Lower lobe of right lung (tissue), 2 donors: Measurements from ENCODE around the gene KLF16. TPM values are rescaled to one million over a fixed set of nuclear protein-coding genes. Genes with fewer than 3 reads are reported as not detected.

Source experiments
- ATAC-seq, 2 donors: fragments of 200-7000 bp; cut with Tn5 transposase; one replicate each; pipeline ENCODE4 v1.9.1; 2020 to 2022; ENCODE audit warnings: mild to moderate bottlenecking in 2 of 2, moderate library complexity in 2 of 2
- DNase-seq: peaks from one replicate; pipeline ENCODE4 v3.0.0-alpha.2; 2020
- H3K27ac ChIP-seq: fragments of 200-600 bp; one replicate; pipeline ENCODE4 v1.8.0; 2022
- H3K27me3 ChIP-seq: fragments of 200-600 bp; one replicate; pipeline ENCODE4 v1.8.0; 2022; ENCODE audit warnings: low read depth
- H3K36me3 ChIP-seq: fragments of 200-600 bp; one replicate; pipeline ENCODE4 v1.8.0; 2022; ENCODE audit warnings: mild to moderate bottlenecking
- H3K4me1 ChIP-seq: fragments of 200-600 bp; one replicate; pipeline ENCODE4 v1.8.0; 2022
- H3K4me3 ChIP-seq: fragments of 200-600 bp; one replicate; pipeline ENCODE4 v1.8.0; 2022; ENCODE audit warnings: mild to moderate bottlenecking
- H3K9me3 ChIP-seq: fragments of 200-600 bp; one replicate; pipeline ENCODE4 v1.8.0; 2022
- CTCF ChIP-seq: fragments of 200-600 bp; IDR thresholded peaks from one replicate; pipeline ENCODE4 v1.8.0; 2022; ENCODE audit warnings: antibody characterized with exemption, mild to moderate bottlenecking
- intact Hi-C: fragments of 100-400 bp; cut with DNase I; formaldehyde crosslinking; loops from one replicate; pipeline ENCODE4 v1.11.0; 2022
- long read RNA-seq: library from polyadenylated mRNA; unstranded; transcript quantifications from one replicate; pipeline ENCODE4 v2.0.0, GENCODE V29; 2021
- total RNA-seq: library from RNA; stranded (reverse); fragmentation: NEBNext Ultra II Directional; extraction: Animal tissue kit (Norgen Biotek cat#: 25700); gene quantifications from one replicate; pipeline ENCODE4 v1.2.1, GENCODE V29; 2021
- donor health status: DM: no; HTN: yes; CAD: no; lungs with severe emphysema.

Gene KLF16
- total RNA-seq: 22.2 TPM
- long read RNA-seq, transcript KLF16-201 (2 exons, 2,890 nt): major isoform, 45 of 66 reads
- long read RNA-seq, partial matches to known transcripts: 0 of 66 reads
- long read RNA-seq, other reads (novel, unspliced or antisense): 21 of 66 reads

GRCh38 chr19:1863328-1863637 is at the start of gene KLF16:
Gene KLF16 (minus strand): TSS chr19:1863579. CDS start chr19:1863497, 82 bp downstream.
- ATAC-seq: no peak
- DNase-seq: no peak
- Histone ChIP-seq H3K36me3 (no peaks in the 10 kb centered on the region), H3K4me3 (peak within 1 kb of the TSS; percentile 80), H3K27ac (peak within 1 kb of the TSS; percentile 90), H3K27me3 (no peaks in the 10 kb centered on the region), H3K4me1 (peaks cover 50% of the 10 kb centered on the region), H3K9me3 (no peaks in the 10 kb centered on the region)
- intact Hi-C loops: no loop called here
- no peak for TF ChIP-seq CTCF

- Histone ChIP-seq H3K27ac (no peak overlapping the region), H3K4me3 (no peak overlapping the region), H3K36me3 (peaks cover 39% of the 10 kb centered on the region), H3K4me1 (peaks cover 28% of the 10 kb centered on the region), H3K27me3 (no peaks in the 10 kb centered on the region), H3K9me3 (no peaks in the 10 kb centered on the region)
- ATAC-seq (no peak), DNase-seq (no peak)
- intact Hi-C loops: no loop called here
- no peak for TF ChIP-seq CTCF
Observed at GRCh38 chr19:1912760-1913505, 49.6 kb upstream of the KLF16 start.

GRCh38 chr19:1911995-1912394 is 48.6 kb upstream of the KLF16 start:
- no peak for ATAC-seq
- Histone ChIP-seq H3K27ac (no peak overlapping the region), H3K27me3 (no peaks in the 10 kb centered on the region), H3K4me3 (no peak overlapping the region), H3K36me3 (peaks cover 31% of the 10 kb centered on the region), H3K9me3 (no peaks in the 10 kb centered on the region), H3K4me1 (peaks cover 36% of the 10 kb centered on the region)
- DNase-seq: no peak
- intact Hi-C loops: no loop called here
- no peak for TF ChIP-seq CTCF

GRCh38 chr19:1911098-1911497 is 47.7 kb upstream of the KLF16 start:
- Histone ChIP-seq H3K36me3 (peaks cover 28% of the 10 kb centered on the region), H3K4me3 (no peak overlapping the region), H3K9me3 (no peaks in the 10 kb centered on the region), H3K4me1 (peaks cover 43% of the 10 kb centered on the region), H3K27me3 (no peaks in the 10 kb centered on the region), H3K27ac (no peak overlapping the region)
- ATAC-seq (no peak), DNase-seq (no peak)
- TF ChIP-seq CTCF: no peak
- intact Hi-C loops: no loop called here

- Histone ChIP-seq H3K27ac (no peak overlapping the region), H3K9me3 (no peaks in the 10 kb centered on the region), H3K4me1 (peaks cover 48% of the 10 kb centered on the region), H3K27me3 (no peaks in the 10 kb centered on the region), H3K4me3 (no peak overlapping the region), H3K36me3 (peaks cover 27% of the 10 kb centered on the region)
- no peak for TF ChIP-seq CTCF
- peak in 1 of 2 donors; percentile 17 for ATAC-seq
- intact Hi-C loops: no loop called here
- DNase-seq: peak; percentile 48
Observed at GRCh38 chr19:1910177-1910576, 46.8 kb upstream of the KLF16 start.
